ENCODE results near the gene ELP2. TPM values are rescaled to one million over a fixed set of nuclear protein-coding genes. Genes with fewer than 3 reads are reported as not detected.

ELP2 gene
- total and polyA plus RNA-seq, 7 experiments from 2014 or later, result 77.4 to 177 (median 123) TPM

Other genes with a start within 250 kb of the ELP2 start
- 10 to 100 TPM; 22.6 to 51.3 (median 28.7) TPM for gene RPRD1A, start 62.3 kb upstream of the ELP2 start, total RNA-seq
- gene RPRD1A, start 62.3 kb upstream of the ELP2 start, polyA plus RNA-seq, result 10 to 100 TPM; 11.8 to 12.1 TPM
- 10 to 100 TPM; 12.1 to 25.2 (median 16.6) TPM for gene SLC39A6, start 559 bp upstream of the ELP2 start, total RNA-seq
- 10 to 100 TPM; 20.2 to 27.8 TPM for gene SLC39A6, start 559 bp upstream of the ELP2 start, polyA plus RNA-seq
- under 1 TPM in 1 of 5 experiments, not detected in 4; 0.05 TPM for gene MOCOS, start 57.6 kb downstream of the ELP2 start, total RNA-seq
- not detected for gene MOCOS, start 57.6 kb downstream of the ELP2 start, polyA plus RNA-seq
- not detected for gene FHOD3, start 167.8 kb downstream of the ELP2 start, total RNA-seq
- not detected for gene FHOD3, start 167.8 kb downstream of the ELP2 start, polyA plus RNA-seq